Measurements from ENCODE around the gene MYB.

- no peak for TF ChIP-seq EZH2phosphoT487 (IDR thresholded peaks at IDR 0.05; ENCODE audit: borderline replicate concordance)
- no peak for TF ChIP-seq CTCF (conservative IDR thresholded peaks at IDR 0.05; ENCODE audit: low read length)
These were observed at the start of gene MYB for GRCh38 chr6:135180542-135181332.
